Measurements from ENCODE around the gene CBR4.
"Not testable (repeated sequence)": the region's sequence is repeated elsewhere in the genome, so short reads cannot be mapped to it uniquely, and the experiment has no call there.

CBR4 gene

GRCh38 chr4:169010125-169011023, at the start of gene CBR4:
Gene CBR4, minus strand, starts transcription at chr4:169010255. Its CDS starts 166 bp downstream, at chr4:169010089.
- peak; percentile 57 for DNase-seq

DNA sequence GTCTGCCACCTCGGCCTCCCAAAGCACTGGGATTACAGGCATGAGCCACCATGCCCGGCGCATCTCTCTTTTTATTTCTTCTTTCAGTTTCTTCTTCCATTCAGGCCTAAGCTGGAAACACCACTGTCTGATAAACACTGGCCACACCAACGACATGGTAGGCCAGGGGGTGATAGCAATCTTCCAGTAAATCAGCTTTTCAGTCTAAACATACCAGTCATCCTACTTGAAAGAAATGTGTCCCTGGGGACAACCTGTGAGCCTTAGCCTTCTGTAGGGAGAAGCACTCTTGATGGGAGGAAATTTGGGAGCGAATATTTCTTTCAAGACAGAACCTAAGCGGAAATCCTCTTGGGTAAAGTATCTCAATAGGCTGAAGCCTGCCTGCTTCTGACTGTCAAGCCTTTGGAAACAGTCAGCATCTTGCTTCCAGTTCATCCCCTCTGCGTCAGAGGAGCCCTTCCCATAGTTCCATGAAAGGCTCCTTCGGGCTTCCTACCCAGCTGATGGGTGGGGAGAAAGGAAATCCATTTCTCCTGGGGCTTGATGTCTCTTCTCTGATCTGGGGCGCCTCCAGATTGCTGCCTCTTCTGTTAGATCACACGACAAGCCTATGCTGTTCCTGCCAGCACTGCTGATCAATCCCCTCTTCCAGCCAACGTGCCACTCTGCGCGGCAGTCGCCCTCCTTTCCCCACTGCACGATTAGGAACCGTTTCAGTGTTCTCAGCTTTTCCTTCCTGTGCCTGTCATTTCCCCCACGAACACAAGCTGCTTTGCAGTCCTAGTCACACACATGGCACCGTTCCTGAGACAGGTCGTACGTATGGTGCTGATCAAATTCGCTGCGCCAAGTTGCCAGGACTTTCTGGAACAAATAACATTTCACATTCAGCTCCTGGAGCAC, 49.5 kb upstream of the CBR4 start:
- no peak for DNase-seq

DNA sequence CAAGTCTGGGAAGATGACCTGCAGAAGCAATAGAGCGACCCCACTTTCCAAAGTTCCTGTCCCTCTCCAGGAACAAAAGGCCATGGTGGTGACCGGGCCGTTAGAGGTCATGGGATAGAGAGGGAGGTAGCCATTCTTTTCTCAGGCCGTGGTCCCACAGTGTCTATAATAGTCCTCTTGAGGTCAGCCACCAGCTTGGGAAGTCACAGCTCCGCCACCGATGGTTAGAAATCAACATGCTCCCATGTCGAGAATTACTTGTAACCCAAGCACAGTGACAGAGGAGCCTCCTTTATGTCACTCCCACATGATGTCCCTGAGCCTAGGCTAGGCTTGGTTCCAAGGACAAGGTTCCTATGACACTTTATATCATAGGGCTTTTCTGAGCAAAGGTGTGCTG, 48.3 kb upstream of the CBR4 start:
- DNase-seq, result no peak

GRCh38 chr4:169054879-169055278, 44.8 kb upstream of the CBR4 start:
- DNase-seq, result no peak

- DNase-seq, result no peak
These were observed 42.5 kb upstream of the CBR4 start for GRCh38 chr4:169052594-169052945.

GRCh38 chr4:169051761-169052593, 41.9 kb upstream of the CBR4 start:
- DNase-seq, result no peak

DNA sequence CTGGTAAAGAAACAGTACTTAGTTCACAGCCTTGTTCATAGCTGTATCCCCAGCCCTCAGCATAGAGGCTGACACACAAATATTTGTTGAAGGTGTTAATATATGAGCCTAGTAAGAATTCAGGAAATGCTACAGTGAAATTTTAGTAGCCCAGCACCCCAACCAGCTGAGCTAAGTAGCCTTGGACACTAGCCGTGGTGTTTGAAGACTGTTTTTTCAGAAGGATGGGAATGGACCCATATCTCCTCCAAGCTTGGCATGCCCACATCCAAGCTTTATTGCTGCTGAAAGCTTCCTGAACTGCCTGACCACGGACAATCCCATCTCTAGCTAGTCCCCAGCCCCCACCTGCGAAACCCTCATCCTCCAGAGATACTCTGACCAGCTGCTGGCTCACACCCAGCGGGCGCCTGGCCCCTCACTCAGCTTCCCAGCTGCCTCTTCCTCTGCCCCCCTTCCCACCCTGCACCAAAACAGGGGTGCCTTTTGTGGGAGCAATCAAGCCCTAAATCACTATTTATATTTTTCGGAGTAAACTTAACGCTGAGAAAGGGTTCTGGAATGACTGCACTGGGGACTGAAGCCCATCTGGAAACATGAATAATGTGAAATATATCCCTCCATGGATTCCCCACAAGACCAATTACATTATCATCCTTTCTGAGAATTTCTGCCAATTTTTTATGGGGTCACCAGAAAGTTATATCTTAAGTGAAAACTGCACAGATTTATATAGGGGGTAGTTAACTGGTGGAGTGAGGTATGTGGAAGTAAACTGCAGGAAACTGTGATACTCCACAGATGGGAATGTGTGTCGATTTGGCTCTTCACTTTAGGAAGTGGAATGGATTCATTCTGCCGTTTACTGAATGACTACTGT, 41.1 kb upstream of the CBR4 start:
- DNase-seq, result no peak

GRCh38 chr4:169050284-169050683, 40.2 kb upstream of the CBR4 start:
- no peak for DNase-seq

DNA sequence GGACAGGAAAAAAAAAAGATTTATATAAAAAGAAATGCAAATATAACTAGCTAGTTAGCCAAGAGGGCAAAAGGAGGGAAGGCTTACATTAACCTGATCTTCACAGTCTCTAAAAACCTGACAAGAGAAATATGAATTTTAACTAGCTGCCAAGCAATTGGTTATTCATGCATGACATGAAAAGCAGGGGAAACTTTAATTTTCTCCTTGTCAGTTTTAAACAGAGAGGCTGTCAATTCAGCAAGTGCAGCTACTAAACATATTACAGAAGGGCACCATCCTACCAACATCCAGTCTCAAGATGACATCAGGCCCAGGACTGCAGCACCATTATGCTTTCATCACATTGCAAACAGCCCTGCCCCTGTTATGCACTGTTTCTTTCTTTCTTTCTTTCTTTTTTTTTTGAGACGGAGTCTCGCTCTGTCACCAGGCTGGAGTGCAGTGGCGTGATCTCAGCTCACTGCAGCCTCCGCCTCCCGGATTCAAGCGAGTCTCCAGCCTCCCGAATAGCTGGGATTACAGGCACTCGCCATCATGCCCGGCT, 38.9 kb upstream of the CBR4 start:
- no peak for DNase-seq

DNA sequence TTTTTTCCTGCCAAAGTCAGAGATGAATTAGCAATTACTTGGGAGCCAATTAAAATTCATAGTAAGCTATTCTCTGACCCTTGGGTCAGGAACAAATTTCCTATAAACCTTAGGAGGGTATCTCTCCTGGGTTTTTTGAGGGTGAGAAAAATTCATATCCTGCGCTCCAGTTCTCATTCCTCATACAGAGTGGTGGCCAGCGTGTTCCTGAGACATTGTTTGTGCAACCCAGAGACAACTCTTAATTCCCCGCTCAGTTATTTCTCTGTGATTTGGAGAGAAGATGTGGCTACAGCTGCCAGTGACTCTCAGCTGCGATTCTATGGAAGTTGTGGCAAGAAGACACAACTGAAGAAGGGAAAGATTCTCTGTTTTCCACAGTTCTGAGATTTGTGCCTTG, 37.9 kb upstream of the CBR4 start:
- DNase-seq, result no peak

DNA sequence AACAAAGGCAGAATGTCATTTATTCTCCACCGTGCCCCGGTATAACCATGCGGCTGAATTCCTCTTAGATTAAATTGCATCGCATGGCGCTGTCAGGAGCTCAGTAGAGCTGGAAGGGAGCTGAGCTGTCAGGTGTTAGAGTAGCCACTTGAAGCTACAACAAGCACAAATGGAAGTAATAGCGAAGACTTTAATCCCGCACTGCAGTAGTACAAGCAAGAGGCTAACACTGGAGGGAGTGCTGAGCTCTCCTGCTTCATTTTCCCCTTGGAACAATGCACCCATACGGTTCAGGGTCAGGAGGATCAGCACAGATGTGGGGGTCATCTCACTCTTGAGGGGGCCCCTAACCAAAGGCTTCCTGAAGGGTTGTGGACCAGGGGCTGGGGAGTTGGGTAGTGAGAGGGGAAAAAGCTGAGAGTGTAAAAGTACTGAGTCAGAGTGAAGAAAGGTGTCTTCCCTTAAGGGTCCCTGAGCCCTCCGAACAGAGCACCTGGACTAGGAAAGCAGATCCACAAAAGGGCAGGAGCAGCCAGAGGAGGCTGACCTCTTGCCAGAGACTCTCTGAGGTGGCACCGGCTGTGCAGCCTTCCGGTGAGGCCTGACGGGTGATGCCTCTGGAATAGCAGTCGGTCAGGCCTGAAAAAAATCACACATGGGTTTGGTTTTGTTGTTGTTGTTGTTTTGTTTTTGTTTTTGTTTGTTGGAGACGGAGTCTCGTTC, 36.0 kb upstream of the CBR4 start:
- no peak for DNase-seq

DNA sequence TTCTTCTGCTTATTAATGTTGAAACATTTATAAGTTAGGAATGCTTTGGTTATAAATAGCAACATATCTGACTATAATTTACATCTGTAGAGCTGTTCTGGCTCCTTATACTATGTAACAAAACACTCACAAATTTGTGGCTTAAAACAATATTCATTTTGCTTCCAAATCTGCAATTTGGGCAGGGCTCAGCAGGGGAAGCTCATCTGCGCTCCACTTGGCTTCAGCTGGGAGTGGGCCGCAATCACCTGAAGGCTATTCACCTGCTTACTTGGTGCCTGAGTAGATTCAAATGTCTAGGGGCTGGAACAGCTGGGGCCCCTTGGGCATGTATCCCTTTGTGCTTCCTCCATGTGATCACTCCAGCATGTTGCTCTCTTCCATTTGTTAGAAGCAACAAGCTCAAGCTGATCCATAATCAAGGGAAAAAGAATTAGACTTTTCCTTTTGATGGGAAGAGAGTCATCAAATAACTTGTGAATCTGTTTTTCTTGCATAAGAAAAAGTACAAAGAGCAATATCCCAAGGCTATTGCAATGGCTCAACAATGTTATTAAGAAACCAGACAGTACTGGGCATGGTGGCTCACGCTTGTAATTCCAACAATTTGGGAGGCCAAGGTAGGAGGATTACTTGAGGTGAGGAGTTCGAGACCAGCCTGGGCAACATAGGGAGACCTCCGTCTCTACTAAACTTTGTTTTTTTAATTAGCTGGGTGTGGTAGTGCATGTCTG, 34.8 kb upstream of the CBR4 start:
- DNase-seq, result no peak

GRCh38 chr4:169042608-169043007, 32.6 kb upstream of the CBR4 start:
- DNase-seq, result no peak

DNA sequence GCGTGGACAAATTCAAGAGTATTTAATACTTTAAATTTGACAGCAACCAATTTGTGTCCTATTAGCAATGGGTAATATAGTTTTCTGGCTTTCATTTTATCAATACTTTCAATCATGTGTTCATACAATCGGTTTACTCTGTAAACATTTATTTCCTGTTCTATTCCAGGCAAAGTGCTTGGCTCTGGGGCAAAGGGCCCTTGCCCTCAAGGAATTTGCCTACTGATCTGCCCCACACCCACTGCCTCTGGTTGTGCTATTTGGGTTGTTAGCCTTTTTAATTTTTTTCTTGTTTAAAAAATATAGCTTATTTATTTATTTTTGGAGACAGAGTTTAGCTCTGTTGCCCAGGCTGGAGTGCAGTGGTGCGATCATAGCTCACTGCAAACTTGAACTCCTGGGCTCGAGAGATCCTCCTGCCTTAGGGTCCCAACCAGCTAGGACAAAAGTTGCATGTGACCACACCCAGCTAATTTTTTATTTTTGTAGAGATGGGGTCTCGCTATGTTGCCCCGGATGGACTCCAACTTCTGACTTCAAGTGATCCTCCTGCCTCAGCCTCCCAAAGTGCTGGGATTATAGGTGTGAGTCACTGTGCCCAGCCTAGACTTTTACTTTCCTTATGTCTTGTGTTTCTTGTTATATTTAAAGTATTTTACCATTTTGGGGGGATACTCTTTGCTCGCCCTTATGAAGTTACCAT, 30.7 kb upstream of the CBR4 start:
- no peak for DNase-seq

GRCh38 chr4:169039251-169039954, 29.3 kb upstream of the CBR4 start:
- no peak for DNase-seq

- DNase-seq, result no peak
These were observed 27.5 kb upstream of the CBR4 start for GRCh38 chr4:169037506-169037905.

GRCh38 chr4:169035871-169036620, 26.0 kb upstream of the CBR4 start:
- DNase-seq, result not testable (repeated sequence)

GRCh38 chr4:169033660-169034059, 23.6 kb upstream of the CBR4 start:
- no peak for DNase-seq
